Head of caudate nucleus (tissue), 42 donors: ENCODE measurements around the gene TCHP.
"Not testable (repeated sequence)": the region's sequence is repeated elsewhere in the genome, so short reads cannot be mapped to it uniquely, and the experiment has no call there.

Source experiments
- DNase-seq, 42 donors: peaks; one replicate each; pipeline versions ENCODE4 v3.0.0 to v3.0.0-alpha.2; 2020 to 2021; ENCODE audit warnings: mixed read lengths in 7 of 42
- intact Hi-C: fragments of 100-400 bp; cut with DNase I; formaldehyde crosslinking; loops from one replicate; pipeline ENCODE4 v1.15.0; 2022

The TCHP gene, protein sequence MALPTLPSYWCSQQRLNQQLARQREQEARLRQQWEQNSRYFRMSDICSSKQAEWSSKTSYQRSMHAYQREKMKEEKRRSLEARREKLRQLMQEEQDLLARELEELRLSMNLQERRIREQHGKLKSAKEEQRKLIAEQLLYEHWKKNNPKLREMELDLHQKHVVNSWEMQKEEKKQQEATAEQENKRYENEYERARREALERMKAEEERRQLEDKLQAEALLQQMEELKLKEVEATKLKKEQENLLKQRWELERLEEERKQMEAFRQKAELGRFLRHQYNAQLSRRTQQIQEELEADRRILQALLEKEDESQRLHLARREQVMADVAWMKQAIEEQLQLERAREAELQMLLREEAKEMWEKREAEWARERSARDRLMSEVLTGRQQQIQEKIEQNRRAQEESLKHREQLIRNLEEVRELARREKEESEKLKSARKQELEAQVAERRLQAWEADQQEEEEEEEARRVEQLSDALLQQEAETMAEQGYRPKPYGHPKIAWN

DNA sequence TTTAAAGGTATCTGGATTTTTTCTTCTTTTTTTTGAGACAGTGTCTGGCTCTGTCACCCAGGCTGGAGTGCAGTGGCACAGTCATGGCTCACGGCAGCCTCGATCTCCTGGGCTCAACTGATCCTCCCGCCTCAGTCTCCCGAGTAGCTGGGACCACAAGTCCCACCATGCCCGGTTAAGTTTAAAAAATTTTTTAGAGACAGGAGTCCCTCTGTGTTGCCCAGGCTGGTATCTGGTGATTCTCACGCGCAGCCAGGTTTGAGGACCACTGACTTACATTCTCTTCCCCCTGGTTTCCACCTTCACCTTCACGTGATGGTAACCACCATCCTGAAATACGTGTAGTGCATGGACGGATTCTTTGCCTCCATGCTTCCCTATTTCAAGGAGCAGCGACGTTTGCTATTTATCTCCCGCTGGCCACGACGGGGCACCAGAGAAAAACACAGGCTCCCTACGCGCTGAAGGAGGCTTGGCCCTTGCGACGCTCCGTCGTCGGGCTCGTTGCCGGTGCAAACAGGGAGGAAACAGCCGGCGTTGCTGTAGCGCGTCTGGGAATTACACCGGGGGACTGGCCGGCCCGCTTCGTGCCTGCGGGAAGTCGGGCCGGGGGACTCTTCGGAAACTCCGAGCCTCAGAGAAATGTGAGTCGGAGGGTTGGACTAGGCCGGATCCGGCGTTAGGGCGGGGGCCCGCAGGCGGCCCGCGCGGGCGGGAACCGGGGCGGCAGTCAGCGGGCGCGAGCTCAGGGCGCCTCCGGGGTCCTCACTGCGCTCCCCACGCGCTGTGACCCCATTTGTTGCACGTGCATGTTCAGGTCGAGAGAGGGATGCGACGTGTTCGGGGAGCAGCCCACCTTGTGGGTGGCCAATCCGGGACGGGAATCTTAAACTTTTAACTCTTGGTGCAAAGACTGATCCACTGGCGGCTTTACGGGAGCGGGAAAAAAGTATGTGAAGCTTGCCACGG, at the start of gene TCHP:
TSS of gene TCHP (plus strand) at position 492 of the 969 bp plus-strand sequence. CDS start 2,753 bp downstream, outside the sequence.
- intact Hi-C loops, result no loop called here
- peak; percentile 82 to 95 (median 90) for DNase-seq

GRCh38 chr12:109850518-109850917, 49.6 kb upstream of the TCHP start:
- intact Hi-C loops, DNase-seq: not testable (repeated sequence)

DNA sequence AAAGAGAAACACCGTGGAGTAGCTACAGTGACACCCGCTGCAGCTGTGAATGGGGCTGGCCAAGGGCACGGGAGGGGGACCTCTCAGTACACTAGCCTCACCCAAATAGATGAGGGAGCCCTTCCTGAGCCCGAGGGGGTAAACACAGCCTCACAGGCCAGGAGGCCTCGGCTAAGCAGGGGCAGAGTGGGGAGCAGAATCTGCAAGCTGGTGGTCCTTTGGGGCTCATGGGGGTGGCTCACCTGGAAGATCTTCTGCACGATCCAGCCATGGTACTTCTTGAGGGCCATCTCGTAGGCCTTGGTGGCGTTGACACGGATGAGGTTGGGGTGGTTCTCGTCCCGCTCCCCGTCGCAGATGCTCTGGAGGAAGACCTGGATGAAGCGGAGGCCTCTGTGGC, 44.7 kb upstream of the TCHP start:
- intact Hi-C loops, result no loop called here
- DNase-seq, result no peak

- intact Hi-C loops, result no loop called here
- DNase-seq, result no peak
Measured at GRCh38 chr12:109857715-109858114, 42.4 kb upstream of the TCHP start.

DNA sequence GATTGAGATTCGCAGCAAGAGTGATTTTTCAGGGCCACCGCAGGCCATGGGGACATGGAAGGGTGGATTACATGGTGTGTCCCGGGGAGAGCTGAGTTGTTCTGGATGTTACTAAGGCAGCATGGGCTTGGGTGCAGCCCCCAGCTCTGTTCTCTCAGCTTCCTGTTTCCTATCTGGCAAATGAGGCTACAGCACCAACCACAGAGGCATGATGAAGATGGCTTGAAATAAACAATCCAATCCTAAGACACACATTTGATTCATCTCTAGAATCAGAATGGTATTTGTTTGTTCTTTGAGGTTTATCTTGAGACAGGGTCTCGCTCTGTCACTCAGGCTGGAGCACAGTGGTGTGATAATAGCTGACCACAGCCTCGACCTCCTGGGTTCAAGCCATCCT, 41.3 kb upstream of the TCHP start:
- intact Hi-C loops, result no loop called here
- no peak for DNase-seq

DNA sequence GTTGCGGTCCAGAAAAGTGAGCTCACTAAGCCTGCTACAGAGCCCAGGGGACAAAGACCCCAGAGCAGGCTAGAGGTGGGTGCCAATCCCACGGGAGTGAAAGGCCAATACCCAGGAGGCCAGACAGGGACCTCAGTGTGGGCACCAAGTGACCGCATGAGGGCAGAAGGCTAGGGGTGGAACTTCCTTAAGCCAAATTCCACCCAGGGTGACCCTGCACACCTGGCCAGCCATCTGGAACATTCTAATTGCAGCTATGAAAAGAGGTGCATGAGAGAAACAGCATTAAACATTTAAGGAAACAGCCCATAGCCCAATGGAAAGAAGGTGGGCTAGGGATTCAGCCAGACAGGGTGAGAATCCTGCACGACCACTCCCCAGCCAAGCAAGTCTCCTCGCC, 39.1 kb upstream of the TCHP start:
- intact Hi-C loops, result no loop called here
- no peak for DNase-seq

DNA sequence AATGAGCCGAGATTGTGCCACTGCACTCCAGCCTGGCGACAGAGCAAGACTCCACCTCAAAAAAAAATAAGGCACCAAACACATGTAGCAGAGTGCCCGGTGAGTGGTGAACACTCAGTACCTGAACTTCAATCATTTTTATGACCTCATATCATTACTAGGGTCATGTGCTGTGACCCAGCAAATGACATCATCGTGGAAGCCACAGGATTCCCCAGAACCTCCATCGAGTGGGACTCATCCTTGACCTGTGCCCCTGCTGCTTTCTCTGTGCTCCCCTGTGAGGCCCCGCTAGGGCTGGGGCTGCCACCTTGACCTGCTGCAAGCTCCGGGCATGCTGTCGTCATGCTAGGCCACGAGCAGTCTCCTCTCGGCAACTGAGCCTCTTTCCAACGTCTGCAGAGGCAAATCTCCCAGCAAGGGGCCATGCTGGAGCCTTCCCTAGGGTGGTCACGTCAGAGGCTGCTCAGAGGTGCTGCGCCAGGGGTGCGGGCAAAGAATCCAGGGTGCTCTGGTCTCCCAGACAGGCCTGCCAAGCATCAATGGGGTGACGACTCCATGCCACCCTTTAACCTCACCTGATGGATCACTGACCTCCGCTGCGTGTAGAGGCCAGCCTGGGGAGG, 38.3 kb upstream of the TCHP start:
- DNase-seq, result no peak
- intact Hi-C loops, result no loop called here

GRCh38 chr12:109862491-109862890, 37.6 kb upstream of the TCHP start:
- DNase-seq, intact Hi-C loops: not testable (repeated sequence)

- intact Hi-C loops, result no loop called here
- DNase-seq, result peak; percentile 72 to 96 (median 87)
Measured at GRCh38 chr12:109863847-109864712, 36.0 kb upstream of the TCHP start.

DNA sequence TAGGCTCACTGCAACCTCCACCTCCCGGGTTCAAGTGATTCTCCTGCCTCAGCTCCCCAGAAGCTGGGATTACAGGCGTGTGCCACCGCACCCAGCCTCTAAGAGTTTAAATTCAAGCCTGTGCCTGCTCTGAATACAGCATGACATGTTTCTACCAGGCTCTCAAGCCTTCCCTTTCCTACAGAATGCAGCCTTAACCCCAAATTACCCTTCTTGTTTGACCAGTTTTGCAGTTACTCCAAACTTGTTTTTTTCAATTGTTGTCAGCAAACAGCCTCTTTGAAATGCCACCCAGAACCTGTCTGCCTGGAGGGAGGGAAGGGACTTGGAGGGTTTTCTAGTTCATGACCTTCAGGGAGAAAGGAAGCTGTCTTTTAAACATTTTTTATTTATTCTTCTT, 35.2 kb upstream of the TCHP start:
- no peak for DNase-seq
- intact Hi-C loops, result no loop called here

DNA sequence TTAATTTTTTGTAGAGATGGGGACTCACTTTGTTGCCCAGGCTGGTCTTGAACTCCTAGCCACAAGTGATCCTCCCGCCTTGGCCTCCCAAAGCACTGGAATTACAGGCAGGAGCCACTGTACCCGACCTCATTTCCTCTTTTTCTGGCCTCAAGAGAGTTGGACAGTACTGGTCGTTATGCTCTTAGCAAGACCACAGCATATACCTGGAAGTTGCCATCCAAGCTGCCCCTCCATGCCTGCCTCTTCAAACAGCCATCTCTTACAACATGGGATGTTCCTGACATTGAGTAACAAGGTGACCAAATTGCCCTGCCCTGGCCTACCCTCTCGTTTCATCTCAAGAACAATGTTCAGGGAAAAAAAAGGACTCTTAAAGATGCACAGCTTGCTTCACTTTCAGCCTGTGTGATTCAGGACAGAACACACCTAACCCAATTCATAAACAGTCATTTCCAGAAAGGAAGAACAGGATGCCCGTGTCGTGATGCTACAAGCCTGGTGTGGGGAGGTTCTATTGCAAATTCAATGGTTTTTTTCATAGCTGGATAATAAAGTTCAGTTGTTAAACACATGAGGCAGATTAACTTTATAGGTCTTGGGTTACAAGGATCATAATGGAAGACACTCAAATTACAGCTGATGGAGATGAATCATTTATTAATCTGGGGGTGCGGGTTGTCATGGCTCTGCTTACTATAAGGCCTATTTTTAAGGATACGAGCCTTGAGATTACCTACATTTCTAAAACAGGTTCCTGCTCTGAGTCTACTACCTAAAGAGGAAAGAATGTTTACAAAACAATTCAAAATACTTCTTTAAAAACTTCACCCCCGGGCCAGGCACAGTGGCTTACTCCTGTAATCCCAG, 31.7 kb upstream of the TCHP start:
- intact Hi-C loops, result no loop called here

GRCh38 chr12:109870648-109871047, 29.4 kb upstream of the TCHP start:
- intact Hi-C loops, result loop anchor here (10.0 kb wide), 1 partner anchor 146 kb away; no protein-coding TSS in a partner anchor
- DNase-seq, result no peak

More for the DNA sequence above, 31.7 kb upstream of the TCHP start:
- no peak for DNase-seq

DNA sequence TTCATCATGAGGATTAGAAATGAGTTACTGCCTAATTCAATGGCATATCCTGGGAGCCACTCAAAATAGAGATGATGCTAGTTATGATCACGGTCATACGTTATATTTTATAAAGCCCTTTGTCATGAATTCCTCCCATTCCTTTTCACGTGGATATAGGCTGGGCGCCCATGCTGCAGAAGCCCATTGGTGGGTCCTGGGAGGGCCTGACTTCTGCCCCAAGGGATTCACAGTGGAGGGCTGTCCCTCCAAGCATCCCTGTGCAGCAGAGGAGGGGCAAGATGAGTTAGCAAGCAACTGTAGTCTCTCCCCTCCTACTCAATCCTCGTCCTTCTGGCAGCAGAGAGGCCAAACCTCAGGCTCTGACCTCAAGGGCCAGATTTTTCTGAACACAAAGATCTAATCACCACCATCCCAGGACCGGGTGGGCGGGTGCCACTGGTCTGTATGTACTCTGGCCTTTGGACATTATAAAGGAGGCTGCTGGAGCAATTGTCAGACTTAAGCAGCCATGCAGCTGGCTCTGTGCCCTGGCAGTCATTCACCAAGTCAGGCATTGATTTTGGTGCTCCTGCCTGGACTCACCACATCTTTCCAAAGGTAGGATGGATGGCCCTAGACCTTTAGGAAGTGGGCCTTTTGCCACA, 28.3 kb upstream of the TCHP start:
- intact Hi-C loops, result loop anchor here (10.0 kb wide), 1 partner anchor 147 kb away; no protein-coding TSS in a partner anchor
- peak in 21 of 42 donors; percentile 10 to 78 (median 37) for DNase-seq

DNA sequence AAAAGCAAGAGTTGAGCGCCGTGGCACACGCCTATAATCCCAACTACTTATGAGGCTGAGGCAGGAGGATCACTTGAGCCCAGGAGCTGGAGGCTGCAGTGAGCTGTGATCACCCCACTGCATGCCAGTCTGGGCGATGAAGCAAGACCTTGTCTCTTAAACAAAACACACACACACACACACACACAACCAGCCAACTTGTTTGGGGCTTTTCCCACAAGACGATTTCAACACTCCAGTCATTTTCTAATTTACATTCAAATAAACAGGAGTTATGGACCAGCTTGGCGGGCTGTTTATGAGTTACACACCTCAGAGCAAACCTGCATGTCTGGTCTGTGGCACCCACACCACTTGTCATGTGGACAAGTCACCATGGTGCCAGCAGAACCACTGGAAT, 26.4 kb upstream of the TCHP start:
- no peak for DNase-seq
- intact Hi-C loops, result loop anchor here (10.0 kb wide), 1 partner anchor 149 kb away; no protein-coding TSS in a partner anchor

DNA sequence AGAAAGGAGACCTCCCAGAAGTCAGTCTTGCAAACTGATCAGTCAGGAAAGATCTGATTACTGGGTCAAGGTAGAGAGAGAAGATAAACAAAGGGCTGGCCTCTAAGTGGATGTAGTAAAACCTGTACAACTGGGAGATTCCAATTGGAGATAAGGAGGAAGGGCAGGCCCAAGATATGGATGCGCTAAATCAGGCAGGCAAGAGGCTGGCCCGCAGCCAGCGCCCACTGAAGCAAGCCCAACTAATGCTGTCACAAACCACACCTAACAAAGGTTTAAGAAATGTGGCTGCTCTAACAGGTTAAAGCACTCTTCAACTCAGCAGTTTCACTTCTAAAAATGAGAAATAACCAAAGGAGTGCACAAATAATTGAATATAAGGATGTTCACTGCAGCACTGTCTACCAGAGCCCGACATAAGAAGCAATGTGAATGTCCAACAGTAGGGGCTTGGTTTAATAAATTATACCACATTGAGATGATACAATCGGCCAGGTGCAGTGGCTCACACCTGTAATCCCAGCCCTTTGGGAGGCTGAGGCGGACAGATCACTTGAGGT, 24.4 kb upstream of the TCHP start:
- intact Hi-C loops, result loop anchor here (10.0 kb wide), 1 partner anchor 151 kb away; no protein-coding TSS in a partner anchor

DNA sequence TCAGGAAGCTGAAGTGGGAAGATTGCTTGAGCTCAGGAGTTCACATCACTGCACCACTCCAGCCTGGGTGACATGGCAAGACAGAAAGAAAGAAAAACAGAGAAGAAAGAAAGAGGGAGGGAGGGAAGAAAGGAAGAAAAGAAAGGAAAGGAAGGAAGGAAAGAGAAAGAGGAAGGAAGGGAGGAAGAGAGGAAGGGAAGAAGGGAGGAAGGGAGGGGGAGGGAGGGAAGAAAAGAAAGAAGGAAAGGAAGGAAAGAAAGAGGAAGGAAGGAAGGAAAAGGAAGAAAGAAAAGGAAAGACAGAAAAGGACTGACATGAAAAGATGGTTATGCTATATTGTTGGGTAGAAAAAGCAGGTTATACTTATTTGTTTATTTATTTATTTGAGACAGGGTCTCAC, 23.7 kb upstream of the TCHP start:
- no peak for DNase-seq
- intact Hi-C loops, result loop anchor here (10.0 kb wide), 1 partner anchor 152 kb away; no protein-coding TSS in a partner anchor

More for the DNA sequence above, 24.4 kb upstream of the TCHP start:
- no peak for DNase-seq
